Measurements from ENCODE around the gene GALNT10.

DNA sequence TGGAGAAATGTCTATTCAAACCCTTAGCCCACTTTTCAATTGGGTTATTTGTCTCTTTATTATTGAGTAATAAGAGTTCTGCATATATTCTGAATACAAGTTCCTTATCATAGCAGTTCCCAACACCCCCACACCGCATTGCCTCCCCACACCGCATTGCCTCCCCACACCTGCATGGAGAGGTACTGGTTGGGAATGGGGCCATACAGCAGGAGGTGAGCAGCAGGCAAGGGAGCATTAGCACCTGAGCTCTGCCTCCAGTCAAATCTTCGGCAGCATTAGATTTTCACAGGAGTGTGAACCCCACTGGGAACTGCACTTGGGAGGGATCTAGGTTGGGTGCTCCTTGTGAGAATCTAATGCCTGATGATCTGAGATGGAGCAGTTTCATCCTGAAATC, 244.7 kb downstream of the GALNT10 start:
- TF ChIP-seq, protein P1, sequence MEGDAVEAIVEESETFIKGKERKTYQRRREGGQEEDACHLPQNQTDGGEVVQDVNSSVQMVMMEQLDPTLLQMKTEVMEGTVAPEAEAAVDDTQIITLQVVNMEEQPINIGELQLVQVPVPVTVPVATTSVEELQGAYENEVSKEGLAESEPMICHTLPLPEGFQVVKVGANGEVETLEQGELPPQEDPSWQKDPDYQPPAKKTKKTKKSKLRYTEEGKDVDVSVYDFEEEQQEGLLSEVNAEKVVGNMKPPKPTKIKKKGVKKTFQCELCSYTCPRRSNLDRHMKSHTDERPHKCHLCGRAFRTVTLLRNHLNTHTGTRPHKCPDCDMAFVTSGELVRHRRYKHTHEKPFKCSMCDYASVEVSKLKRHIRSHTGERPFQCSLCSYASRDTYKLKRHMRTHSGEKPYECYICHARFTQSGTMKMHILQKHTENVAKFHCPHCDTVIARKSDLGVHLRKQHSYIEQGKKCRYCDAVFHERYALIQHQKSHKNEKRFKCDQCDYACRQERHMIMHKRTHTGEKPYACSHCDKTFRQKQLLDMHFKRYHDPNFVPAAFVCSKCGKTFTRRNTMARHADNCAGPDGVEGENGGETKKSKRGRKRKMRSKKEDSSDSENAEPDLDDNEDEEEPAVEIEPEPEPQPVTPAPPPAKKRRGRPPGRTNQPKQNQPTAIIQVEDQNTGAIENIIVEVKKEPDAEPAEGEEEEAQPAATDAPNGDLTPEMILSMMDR (IDR thresholded peaks at IDR 0.05), result no peak
- TF ChIP-seq EP300 (IDR thresholded peaks at IDR 0.05) (no peak), POLR2A (IDR thresholded peaks at IDR 0.05; ENCODE audit: low read depth) (no peak), POLR2AphosphoS5 (IDR thresholded peaks at IDR 0.05) (no peak)

All from esophagus muscularis mucosa (tissue), 4 donors.